Measurements from ENCODE around the gene GPHN.

GRCh38 chr14:67131691-67132090, 623.7 kb downstream of the GPHN start:
- TF ChIP-seq CTCF (IDR thresholded peaks at IDR 0.05), result no peak
- no peak for TF ChIP-seq POLR2A (IDR thresholded peaks at IDR 0.05)
